GM12878 (cell line): Measurements from ENCODE around the gene PCDHB9.
"Not testable (repeated sequence)": the region's sequence is repeated elsewhere in the genome, so short reads cannot be mapped to it uniquely, and the experiment has no call there.

ENCODE experiments used
- EP300 ChIP-seq, 2 experiments: fragments of 150-350 bp in 1 of 2; IDR thresholded peaks; 2 replicates each; pipeline ENCODE4 v1.6.1; 2011 to 2012; ENCODE audit warnings: low read depth in 2 of 2, low read length in 2 of 2, borderline replicate concordance in 1 of 2, improper control_type of control experiment in 1 of 2, inconsistent platforms in 1 of 2; ENCODE audit not compliant: control insufficient read depth in 1 of 2
- HDGF ChIP-seq: fragments of 450-650 bp; IDR thresholded peaks from 2 replicates; pipeline ENCODE4 v1.6.1; 2016; ENCODE audit warnings: antibody characterized with exemption
- MEF2A ChIP-seq: IDR thresholded peaks from 2 replicates; pipeline ENCODE4 v1.6.1; 2011; ENCODE audit warnings: low read depth, mild to moderate bottlenecking, low read length, moderate library complexity; ENCODE audit not compliant: insufficient read depth
- PML ChIP-seq: IDR thresholded peaks from 2 replicates; pipeline ENCODE4 v1.6.1; 2012; ENCODE audit warnings: low read length, inconsistent platforms
- POLR2A ChIP-seq: IDR thresholded peaks from 2 replicates; pipeline ENCODE4 v1.6.1; 2011; ENCODE audit warnings: low read depth, mild to moderate bottlenecking, low read length
- RAD21 ChIP-seq: IDR thresholded peaks from 2 replicates; pipeline ENCODE4 v1.6.1; 2011; ENCODE audit warnings: mild to moderate bottlenecking, low read depth, low read length, moderate library complexity; ENCODE audit not compliant: insufficient read depth
- SMARCA5 ChIP-seq: fragments of 450-650 bp; IDR thresholded peaks from 2 replicates; pipeline ENCODE4 v1.6.1; 2017; ENCODE audit warnings: mild to moderate bottlenecking
- SRF ChIP-seq, 2 experiments: IDR thresholded peaks; 2 replicates each; pipeline ENCODE4 v1.6.1; 2011; ENCODE audit warnings: low read depth in 2 of 2, low read length in 2 of 2, mild to moderate bottlenecking in 1 of 2, moderate library complexity in 1 of 2
- TAF1 ChIP-seq: IDR thresholded peaks from 2 replicates; pipeline ENCODE4 v1.6.1; 2011; ENCODE audit warnings: mild to moderate bottlenecking, low read depth, low read length, borderline replicate concordance
- TF ChIP-seq, protein P1 (sequence below), 3 experiments: IDR thresholded peaks in 2 of 3; conservative IDR thresholded peaks in 1 of 3; 2 replicates each; pipeline ENCODE4 v1.5.1; 2011; ENCODE audit warnings: low read depth in 3 of 3, low read length in 3 of 3, mild to moderate bottlenecking in 3 of 3, control low read depth in 2 of 3, moderate library complexity in 2 of 3, inconsistent platforms in 1 of 3, mixed read lengths in 1 of 3; ENCODE audit not compliant: control insufficient read depth in 2 of 3, insufficient read depth in 1 of 3; ENCODE audit errors: extremely low read depth in 1 of 3
- TF ChIP-seq, protein P2 (sequence below): IDR thresholded peaks from 2 replicates; pipeline ENCODE4 v1.6.1; 2012; ENCODE audit warnings: low read depth, low read length, improper control_type of control experiment

DNA sequence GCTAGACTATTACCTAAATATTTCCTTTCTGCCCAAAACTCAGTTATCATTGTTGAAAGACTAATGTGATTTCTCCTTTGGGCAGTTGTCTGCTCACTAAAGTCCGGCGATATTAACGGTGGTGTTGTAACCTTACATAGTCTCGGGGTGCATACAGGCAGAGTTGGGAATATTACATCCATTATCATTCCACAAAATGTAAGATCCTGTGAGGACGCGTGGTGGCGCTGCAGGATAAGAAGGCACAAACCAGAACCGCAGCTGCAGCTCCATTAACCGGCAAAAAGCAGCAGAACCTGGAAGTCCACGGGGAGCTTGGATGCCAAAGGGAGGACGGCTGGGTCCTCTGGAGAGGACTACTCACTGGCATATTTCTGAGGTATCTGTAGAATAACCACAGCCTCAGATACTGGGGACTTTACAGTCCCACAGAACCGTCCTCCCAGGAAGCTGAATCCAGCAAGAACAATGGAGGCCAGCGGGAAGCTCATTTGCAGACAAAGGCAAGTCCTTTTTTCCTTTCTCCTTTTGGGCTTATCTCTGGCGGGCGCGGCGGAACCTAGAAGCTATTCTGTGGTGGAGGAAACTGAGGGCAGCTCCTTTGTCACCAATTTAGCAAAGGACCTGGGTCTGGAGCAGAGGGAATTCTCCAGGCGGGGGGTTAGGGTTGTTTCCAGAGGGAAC, 26.8 kb downstream of the PCDHB9 start, which contains the start of gene PCDHB13:
- TF ChIP-seq TAF1; SMARCA5; HDGF; POLR2A; PML; EP300 (IDR thresholded peaks at IDR 0.05; ENCODE audit: borderline replicate concordance in 1 of 2, control insufficient read depth in 1 of 2, low read depth in 2 of 2, low read length in 2 of 2); MEF2A; SRF (IDR thresholded peaks at IDR 0.05; ENCODE audit: low read depth in 2 of 2, low read length in 2 of 2): not testable (repeated sequence)
- TF ChIP-seq RAD21, result peak; percentile 21; the same call in 1 of the 2 replicates
- TF ChIP-seq, protein P1, sequence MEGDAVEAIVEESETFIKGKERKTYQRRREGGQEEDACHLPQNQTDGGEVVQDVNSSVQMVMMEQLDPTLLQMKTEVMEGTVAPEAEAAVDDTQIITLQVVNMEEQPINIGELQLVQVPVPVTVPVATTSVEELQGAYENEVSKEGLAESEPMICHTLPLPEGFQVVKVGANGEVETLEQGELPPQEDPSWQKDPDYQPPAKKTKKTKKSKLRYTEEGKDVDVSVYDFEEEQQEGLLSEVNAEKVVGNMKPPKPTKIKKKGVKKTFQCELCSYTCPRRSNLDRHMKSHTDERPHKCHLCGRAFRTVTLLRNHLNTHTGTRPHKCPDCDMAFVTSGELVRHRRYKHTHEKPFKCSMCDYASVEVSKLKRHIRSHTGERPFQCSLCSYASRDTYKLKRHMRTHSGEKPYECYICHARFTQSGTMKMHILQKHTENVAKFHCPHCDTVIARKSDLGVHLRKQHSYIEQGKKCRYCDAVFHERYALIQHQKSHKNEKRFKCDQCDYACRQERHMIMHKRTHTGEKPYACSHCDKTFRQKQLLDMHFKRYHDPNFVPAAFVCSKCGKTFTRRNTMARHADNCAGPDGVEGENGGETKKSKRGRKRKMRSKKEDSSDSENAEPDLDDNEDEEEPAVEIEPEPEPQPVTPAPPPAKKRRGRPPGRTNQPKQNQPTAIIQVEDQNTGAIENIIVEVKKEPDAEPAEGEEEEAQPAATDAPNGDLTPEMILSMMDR (IDR thresholded peaks at IDR 0.05 in 2 of 3, conservative IDR thresholded peaks at IDR 0.05 in 1 of 3; ENCODE audit: control insufficient read depth in 2 of 3, extremely low read depth in 1 of 3, insufficient read depth in 1 of 3, low read depth in 3 of 3, low read length in 3 of 3), result peak in 1 of 3 experiments; percentile 14; a peak in 1 of 6 replicates
- TF ChIP-seq, protein P2, sequence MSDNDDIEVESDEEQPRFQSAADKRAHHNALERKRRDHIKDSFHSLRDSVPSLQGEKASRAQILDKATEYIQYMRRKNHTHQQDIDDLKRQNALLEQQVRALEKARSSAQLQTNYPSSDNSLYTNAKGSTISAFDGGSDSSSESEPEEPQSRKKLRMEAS, result not testable (repeated sequence)
